ENCODE measurements around the gene TBX3. TPM values are rescaled to one million over a fixed set of nuclear protein-coding genes. Genes with fewer than 3 reads are reported as not detected.

Gene TBX3
- total and polyA plus RNA-seq, 3 donors from 2014 or later, result 4.0 to 8.7 (median 8.4) TPM

DNA sequence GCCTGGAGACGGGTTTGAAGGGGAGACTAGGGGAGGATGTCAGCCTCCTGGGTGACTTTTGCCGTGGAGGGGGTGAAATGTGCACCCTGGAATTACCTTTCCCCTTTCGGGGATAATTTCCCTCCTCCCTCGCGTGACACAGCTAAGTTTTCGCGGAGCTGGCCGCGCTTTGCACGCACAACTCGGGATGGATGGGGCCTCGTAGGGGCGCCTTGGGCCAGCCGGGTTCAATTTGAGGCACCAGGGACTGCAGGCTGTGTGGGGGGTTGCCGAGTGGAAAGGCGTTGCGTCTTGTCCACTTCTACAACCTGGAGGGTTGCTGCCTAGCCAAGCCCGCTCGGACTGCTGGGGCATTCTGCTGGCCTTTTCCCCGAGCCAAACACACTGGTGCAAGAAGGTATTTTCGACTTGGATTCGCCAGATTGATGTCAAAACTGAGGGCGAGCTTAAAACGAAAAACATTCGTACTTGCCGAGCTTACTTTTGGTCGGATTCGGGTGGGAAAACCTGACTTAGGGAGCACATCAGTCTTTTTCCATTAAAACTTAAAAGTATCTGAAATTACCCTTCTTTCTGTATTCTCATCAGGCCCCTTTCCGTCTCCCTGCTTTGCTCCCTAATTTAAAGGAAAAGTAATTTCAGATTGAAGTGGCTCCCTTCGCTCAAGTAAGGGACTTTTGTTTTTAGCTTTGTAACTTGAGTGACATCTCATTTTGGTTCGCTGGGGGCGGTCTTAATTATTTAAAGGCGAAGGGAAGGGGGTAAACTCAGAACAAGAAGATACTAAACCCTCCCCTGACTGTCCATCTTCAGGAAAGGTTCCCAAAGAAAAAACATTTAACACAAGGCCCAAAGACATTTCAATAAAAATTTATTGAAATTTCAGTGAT, 14.3 kb downstream of the TBX3 start:
- WGBS, 2 donors, result 51 to 64% methylated on average over 33 of the region's 33 CpGs
- intact Hi-C loops (cut with DNase I; ENCODE audit: low total_unique reads), result loop anchor here (5.0 to 10.0 kb wide), 2 partner anchors 1083 to 1245 kb away; no protein-coding TSS in a partner anchor
- Histone ChIP-seq H3K36me3 (ENCODE audit: low read depth, missing control alignments) (no peaks in the 10 kb centered on the region), H3K27me3 (no peaks in the 10 kb centered on the region), H3K4me3 (no peak overlapping the region), H3K4me1 (peaks cover 16% of the 10 kb centered on the region), H3K9me3 (no peaks in the 10 kb centered on the region), H3K27ac (no peak overlapping the region)
- no peak for DNase-seq
- TF ChIP-seq, protein P1, sequence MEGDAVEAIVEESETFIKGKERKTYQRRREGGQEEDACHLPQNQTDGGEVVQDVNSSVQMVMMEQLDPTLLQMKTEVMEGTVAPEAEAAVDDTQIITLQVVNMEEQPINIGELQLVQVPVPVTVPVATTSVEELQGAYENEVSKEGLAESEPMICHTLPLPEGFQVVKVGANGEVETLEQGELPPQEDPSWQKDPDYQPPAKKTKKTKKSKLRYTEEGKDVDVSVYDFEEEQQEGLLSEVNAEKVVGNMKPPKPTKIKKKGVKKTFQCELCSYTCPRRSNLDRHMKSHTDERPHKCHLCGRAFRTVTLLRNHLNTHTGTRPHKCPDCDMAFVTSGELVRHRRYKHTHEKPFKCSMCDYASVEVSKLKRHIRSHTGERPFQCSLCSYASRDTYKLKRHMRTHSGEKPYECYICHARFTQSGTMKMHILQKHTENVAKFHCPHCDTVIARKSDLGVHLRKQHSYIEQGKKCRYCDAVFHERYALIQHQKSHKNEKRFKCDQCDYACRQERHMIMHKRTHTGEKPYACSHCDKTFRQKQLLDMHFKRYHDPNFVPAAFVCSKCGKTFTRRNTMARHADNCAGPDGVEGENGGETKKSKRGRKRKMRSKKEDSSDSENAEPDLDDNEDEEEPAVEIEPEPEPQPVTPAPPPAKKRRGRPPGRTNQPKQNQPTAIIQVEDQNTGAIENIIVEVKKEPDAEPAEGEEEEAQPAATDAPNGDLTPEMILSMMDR (IDR thresholded peaks at IDR 0.05), result no peak
- no peak for TF ChIP-seq POLR2A (IDR thresholded peaks at IDR 0.05)

DNA sequence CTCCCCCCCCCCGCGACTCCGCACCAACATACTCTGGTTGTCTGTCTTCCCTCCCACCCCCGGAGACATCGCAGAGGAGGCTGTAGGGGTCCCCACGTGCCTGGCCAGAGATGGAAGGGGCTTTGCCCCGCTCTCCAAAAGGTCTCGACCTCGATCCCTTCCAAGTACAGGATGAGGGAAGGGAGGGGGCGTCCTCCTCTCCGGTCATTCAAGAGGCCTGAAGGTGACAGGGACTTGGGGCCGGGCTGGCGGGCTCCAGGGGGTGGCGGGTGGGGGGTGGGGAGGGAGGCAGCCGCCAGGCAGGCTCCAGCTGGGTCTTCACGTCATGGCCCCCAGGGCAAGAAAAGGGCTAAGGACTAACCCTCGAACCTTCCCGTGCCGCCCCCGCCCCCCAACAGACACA, 15.1 kb downstream of the TBX3 start:
- Histone ChIP-seq H3K4me3 (peak overlapping the region; percentile 7 to 32), H3K36me3 (ENCODE audit: low read depth, missing control alignments) (no peaks in the 10 kb centered on the region), H3K4me1 (peaks cover 16% of the 10 kb centered on the region), H3K27ac (no peak overlapping the region), H3K27me3 (no peaks in the 10 kb centered on the region), H3K9me3 (no peaks in the 10 kb centered on the region)
- 32 to 37% methylated on average over 7 to 20 of the region's 20 CpGs for WGBS, 2 donors
- intact Hi-C loops (cut with DNase I; ENCODE audit: low total_unique reads), result loop anchor here (5.0 to 10.0 kb wide), 2 partner anchors 1083 to 1246 kb away; no protein-coding TSS in a partner anchor
- TF ChIP-seq, protein P1 (IDR thresholded peaks at IDR 0.05), result no peak
- no peak for TF ChIP-seq POLR2A (IDR thresholded peaks at IDR 0.05)
- no peak for DNase-seq

DNA sequence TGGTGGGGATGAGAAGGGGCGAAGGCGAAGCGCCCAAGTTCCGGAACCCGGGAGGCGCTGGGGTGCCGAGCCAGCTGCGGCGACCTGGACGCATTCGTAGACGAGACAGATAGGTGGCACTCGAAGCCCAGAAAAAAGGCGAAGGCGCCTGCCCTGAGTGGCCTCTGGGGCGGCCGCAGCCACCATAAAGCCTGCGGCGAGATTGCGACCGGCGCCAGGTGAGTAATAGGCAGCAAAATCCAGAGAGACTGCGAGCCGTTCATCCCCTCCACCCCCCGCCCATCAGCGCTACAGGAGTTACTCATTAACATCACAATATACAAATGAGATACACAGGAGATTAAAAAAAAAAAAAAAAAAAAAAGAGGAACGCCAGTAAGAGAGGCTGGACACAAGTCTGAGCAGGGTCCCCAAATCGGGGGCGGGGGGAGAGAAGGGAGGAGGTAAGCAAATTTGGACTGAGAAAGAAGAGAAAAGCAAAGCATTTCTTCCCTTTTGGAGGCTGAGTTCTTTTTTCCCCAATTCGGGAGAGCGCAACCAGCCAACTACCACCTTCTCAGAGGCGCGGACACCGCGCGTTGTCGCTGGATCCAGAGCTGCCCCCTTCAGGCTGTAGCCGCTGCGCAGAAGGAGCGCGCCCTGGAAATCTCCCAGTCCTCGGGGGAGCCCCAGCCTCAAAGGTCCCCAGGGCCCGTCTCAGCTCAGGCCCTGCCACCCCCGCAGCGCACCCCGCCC, 15.7 kb downstream of the TBX3 start:
- intact Hi-C loops (cut with DNase I; ENCODE audit: low total_unique reads), result loop anchor here (5.0 to 10.0 kb wide), 2 partner anchors 1084 to 1246 kb away; no protein-coding TSS in a partner anchor
- 0 to 1% methylated on average over 43 to 44 of the region's 46 CpGs for WGBS, 2 donors
- no peak for TF ChIP-seq POLR2A (IDR thresholded peaks at IDR 0.05)
- TF ChIP-seq, protein P1 (IDR thresholded peaks at IDR 0.05), result peak; percentile 27 to 71 (median 28)
- peaks cover 13% of the 10 kb centered on the region for H3K4me1 ChIP-seq
- H3K9me3 ChIP-seq, result no peaks in the 10 kb centered on the region
- H3K27me3 ChIP-seq, result no peaks in the 10 kb centered on the region
- H3K27ac ChIP-seq, result no peak overlapping the region
- H3K4me3 ChIP-seq, result peak overlapping the region; percentile 7 to 32
- peak; percentile 89 for DNase-seq
- no peaks in the 10 kb centered on the region for H3K36me3 ChIP-seq (ENCODE audit: low read depth, missing control alignments)

DNA sequence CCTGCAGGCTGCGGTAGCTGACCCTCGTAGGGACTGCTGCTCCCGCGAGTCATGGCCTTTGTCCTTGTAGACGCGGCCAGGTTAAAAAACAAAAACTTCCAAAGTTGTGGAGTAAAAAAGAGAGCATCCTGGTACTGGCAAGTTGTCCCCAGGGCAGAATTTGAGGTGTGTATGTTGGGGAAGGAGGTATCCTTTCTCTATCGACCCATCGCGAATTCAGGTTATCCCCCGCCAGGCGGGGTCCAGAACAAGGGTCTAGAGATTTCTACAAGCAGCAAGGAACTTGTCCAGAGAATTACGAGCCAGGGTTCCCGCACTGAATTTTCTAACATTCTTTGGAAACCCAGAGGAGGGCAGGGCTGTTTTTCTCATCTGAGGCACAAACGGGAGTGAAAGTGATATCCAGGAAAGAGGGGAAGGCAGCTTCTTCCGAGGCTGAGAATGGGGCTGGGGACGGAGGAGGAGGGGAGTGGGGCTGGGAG, 16.3 kb downstream of the TBX3 start:
- DNase-seq, result no peak
- TF ChIP-seq POLR2A (IDR thresholded peaks at IDR 0.05), result no peak
- TF ChIP-seq, protein P1 (IDR thresholded peaks at IDR 0.05), result no peak
- H3K27me3 ChIP-seq, result no peaks in the 10 kb centered on the region
- no peak overlapping the region for H3K27ac ChIP-seq
- no peaks in the 10 kb centered on the region for H3K36me3 ChIP-seq (ENCODE audit: low read depth, missing control alignments)
- WGBS, 2 donors, result 24% methylated on average over 16 of the region's 16 CpGs
- H3K9me3 ChIP-seq, result no peaks in the 10 kb centered on the region
- peak overlapping the region in 1 of 2 donors; percentile 32 for H3K4me3 ChIP-seq
- peaks cover 12% of the 10 kb centered on the region for H3K4me1 ChIP-seq
- intact Hi-C loops (cut with DNase I; ENCODE audit: low total_unique reads), result loop anchor here (5.0 to 10.0 kb wide), 2 partner anchors 1085 to 1247 kb away; no protein-coding TSS in a partner anchor

Data from testis (tissue), 3 donors.